K562 (cell line): Measurements from ENCODE around the gene VIPR2. TPM values are rescaled to one million over a fixed set of nuclear protein-coding genes. Genes with fewer than 3 reads are reported as not detected.

ENCODE experiments used
- HEY1 ChIP-seq: fragments of 250-450 bp; sonication (Bioruptor Pico); IDR thresholded peaks from 2 replicates; pipeline ENCODE4 v1.5.0; 2020; ENCODE audit warnings: mild to moderate bottlenecking, moderate library complexity, borderline replicate concordance
- MTF1 ChIP-seq: fragments of 250-450 bp; sonication (Bioruptor Pico); IDR thresholded peaks from 2 replicates; pipeline ENCODE4 v1.9.0; 2021; ENCODE audit warnings: moderate library complexity, mild to moderate bottlenecking, inconsistent platforms, borderline replicate concordance
- POLR2G ChIP-seq: fragments of 200-400 bp; formaldehyde crosslinking; IDR thresholded peaks from 2 replicates; pipeline ENCODE4 v1.6.1; 2017; ENCODE audit warnings: low read depth, mild to moderate bottlenecking, antibody characterized with exemption, low read length, moderate library complexity
- PYGO2 ChIP-seq: fragments of 450-650 bp; IDR thresholded peaks from 2 replicates; pipeline ENCODE4 v1.6.1; 2016; ENCODE audit warnings: mild to moderate bottlenecking, missing genetic modification characterization, moderate library complexity, missing compliant biosample characterization
- SMARCE1 ChIP-seq: fragments of 450-650 bp; IDR thresholded peaks from 2 replicates; pipeline ENCODE4 v1.7.1; 2016; ENCODE audit warnings: mild to moderate bottlenecking
- ZEB2 ChIP-seq: fragments of 450-650 bp; IDR thresholded peaks from 2 replicates; pipeline ENCODE4 v1.6.1; 2016
- ZNF133 ChIP-seq: fragments of 250-450 bp; sonication (Bioruptor Pico); IDR thresholded peaks from 2 replicates; pipeline ENCODE4 v1.4.0; 2020; ENCODE audit warnings: mild to moderate bottlenecking
- ZNF347 ChIP-seq: fragments of 450-650 bp; formaldehyde crosslinking; IDR thresholded peaks from 2 replicates; pipeline ENCODE4 v1.4.0; 2020; ENCODE audit warnings: low read depth, mild to moderate bottlenecking, moderate library complexity
- ZNF436 ChIP-seq: fragments of 250-450, 450-650 bp; sonication (Bioruptor Pico); formaldehyde crosslinking; IDR thresholded peaks from 2 replicates; pipeline ENCODE4 v1.7.0; 2020; ENCODE audit warnings: mild to moderate bottlenecking
- ZNF699 ChIP-seq: fragments of 250-450 bp; sonication (Bioruptor Pico); IDR thresholded peaks from 2 replicates; pipeline ENCODE4 v1.8.0; 2021; ENCODE audit warnings: mild to moderate bottlenecking, moderate library complexity; ENCODE audit not compliant: insufficient replicate concordance
- polyA plus RNA-seq, 8 experiments: library from polyadenylated mRNA; depleted of rRNA in 4 of 8; stranded (reverse) in 5 of 8; unstranded in 3 of 8; fragments of >200 nt; fragmentation: Nextera tagmentation in 2 of 8; fragmentation: Illumina TruSeq in 1 of 8; extraction: Ambion mirVana in 2 of 8; extraction: Trizol in 1 of 8; gene quantifications; 2 replicates each; pipeline versions ENCODE4 v1.2.1 to v1.2.3, GENCODE V29; 2011 to 2014; ENCODE audit warnings: inconsistent platforms in 1 of 8, missing spikeins in 1 of 8
- total RNA-seq, 7 experiments: library from RNA; depleted of rRNA in 6 of 7; stranded (reverse); fragments of >200 nt in 6 of 7; fragmentation: Illumina TruSeq in 2 of 7; extraction: Trizol in 2 of 7; gene quantifications; 2 replicates each; pipeline versions ENCODE4 v1.2.1 to v1.2.3, GENCODE V29; 2011 to 2021; ENCODE audit warnings: low replicate concordance in 1 of 7
- TF ChIP-seq, protein P1 (sequence below), 3 experiments: fragments of 200-800 bp in 1 of 3; fragments of 250-450 bp in 1 of 3; fragments of 450-650 bp in 1 of 3; sonication (Bioruptor Pico) in 1 of 3; sonication (Bioruptor generic) in 1 of 3; formaldehyde crosslinking in 1 of 3; IDR thresholded peaks; 2 replicates each; pipeline versions ENCODE4 v1.6.1 to v1.8.0; 2016 to 2022; ENCODE audit warnings: mild to moderate bottlenecking in 2 of 3, missing genetic modification characterization in 2 of 3, missing compliant biosample characterization in 1 of 3, moderate library complexity in 1 of 3
- TF ChIP-seq, protein P2 (sequence below), 2 experiments: fragments of 450-650 bp in 1 of 2; sonication (generic) in 1 of 2; formaldehyde crosslinking in 1 of 2; IDR thresholded peaks; 2 replicates each; pipeline versions ENCODE4 v1.7.1 to v1.9.0; 2016 to 2022; ENCODE audit warnings: inconsistent platforms in 1 of 2, mild to moderate bottlenecking in 1 of 2, missing genetic modification reagents in 1 of 2
- TF ChIP-seq, protein P3 (sequence below): sonication (generic); formaldehyde crosslinking; IDR thresholded peaks from 2 replicates; pipeline ENCODE4 v1.8.1; 2023; ENCODE audit warnings: mild to moderate bottlenecking, missing genetic modification reagents, moderate library complexity

VIPR2 gene
- total and polyA plus RNA-seq, 9 of the 15 experiments (the other 6 are each of a cell fraction or from before 2014, with no cell fraction given), result 0.04 TPM; not detected in 8

DNA sequence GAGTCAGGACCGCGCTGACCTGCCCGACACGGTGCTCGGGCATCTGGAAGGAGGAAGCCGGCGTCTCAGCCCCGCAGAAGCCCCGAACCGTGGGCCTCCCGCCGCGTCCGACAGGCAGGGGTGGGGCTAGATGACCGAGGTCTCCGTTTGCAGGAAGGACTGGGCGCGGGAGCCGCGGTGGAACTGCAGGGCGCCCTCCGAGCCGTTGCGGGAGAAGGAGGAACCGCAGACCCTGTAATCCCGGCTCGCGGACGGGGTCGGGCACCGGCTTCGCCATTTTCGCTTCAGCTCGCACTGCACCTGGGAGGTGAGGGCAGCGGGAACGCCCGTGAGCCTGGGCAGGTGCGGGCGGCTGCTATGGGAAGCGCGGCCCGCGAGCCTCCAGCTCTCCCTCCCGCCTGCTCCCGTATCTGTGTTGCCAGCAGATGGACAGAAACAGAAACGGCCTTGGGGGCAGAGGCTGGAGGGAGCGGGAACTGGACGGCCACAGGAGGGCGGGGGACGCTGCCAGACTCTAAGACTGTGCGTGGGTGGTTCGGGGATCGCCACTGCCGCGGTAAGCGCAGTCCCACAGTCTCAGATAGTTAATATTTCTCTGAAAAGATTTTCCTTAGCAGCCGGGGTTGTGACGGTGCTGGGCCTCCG, 114.1 kb downstream of the VIPR2 start (continued):
- TF ChIP-seq, protein P1, sequence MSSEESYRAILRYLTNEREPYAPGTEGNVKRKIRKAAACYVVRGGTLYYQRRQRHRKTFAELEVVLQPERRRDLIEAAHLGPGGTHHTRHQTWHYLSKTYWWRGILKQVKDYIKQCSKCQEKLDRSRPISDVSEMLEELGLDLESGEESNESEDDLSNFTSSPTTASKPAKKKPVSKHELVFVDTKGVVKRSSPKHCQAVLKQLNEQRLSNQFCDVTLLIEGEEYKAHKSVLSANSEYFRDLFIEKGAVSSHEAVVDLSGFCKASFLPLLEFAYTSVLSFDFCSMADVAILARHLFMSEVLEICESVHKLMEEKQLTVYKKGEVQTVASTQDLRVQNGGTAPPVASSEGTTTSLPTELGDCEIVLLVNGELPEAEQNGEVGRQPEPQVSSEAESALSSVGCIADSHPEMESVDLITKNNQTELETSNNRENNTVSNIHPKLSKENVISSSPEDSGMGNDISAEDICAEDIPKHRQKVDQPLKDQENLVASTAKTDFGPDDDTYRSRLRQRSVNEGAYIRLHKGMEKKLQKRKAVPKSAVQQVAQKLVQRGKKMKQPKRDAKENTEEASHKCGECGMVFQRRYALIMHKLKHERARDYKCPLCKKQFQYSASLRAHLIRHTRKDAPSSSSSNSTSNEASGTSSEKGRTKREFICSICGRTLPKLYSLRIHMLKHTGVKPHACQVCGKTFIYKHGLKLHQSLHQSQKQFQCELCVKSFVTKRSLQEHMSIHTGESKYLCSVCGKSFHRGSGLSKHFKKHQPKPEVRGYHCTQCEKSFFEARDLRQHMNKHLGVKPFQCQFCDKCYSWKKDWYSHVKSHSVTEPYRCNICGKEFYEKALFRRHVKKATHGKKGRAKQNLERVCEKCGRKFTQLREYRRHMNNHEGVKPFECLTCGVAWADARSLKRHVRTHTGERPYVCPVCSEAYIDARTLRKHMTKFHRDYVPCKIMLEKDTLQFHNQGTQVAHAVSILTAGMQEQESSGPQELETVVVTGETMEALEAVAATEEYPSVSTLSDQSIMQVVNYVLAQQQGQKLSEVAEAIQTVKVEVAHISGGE (CRISPR knock-in tag; IDR thresholded peaks at IDR 0.05), result peak in 1 of 3 experiments; percentile 37; a peak in 1 of 6 replicates
- TF ChIP-seq MTF1 (CRISPR knock-in tag) (no peak), ZNF699 (no peak), ZNF133 (CRISPR knock-in tag) (no peak), SMARCE1 (peak; percentile 64; the same call in 1 of the 2 replicates), HEY1 (CRISPR knock-in tag) (no peak), ZNF436 (no peak), POLR2G (peak; percentile 90), ZEB2 (peak; percentile 80; the same call in 1 of the 2 replicates), ZNF347 (CRISPR knock-in tag) (no peak), PYGO2 (tag) (no peak)
- TF ChIP-seq, protein P2, sequence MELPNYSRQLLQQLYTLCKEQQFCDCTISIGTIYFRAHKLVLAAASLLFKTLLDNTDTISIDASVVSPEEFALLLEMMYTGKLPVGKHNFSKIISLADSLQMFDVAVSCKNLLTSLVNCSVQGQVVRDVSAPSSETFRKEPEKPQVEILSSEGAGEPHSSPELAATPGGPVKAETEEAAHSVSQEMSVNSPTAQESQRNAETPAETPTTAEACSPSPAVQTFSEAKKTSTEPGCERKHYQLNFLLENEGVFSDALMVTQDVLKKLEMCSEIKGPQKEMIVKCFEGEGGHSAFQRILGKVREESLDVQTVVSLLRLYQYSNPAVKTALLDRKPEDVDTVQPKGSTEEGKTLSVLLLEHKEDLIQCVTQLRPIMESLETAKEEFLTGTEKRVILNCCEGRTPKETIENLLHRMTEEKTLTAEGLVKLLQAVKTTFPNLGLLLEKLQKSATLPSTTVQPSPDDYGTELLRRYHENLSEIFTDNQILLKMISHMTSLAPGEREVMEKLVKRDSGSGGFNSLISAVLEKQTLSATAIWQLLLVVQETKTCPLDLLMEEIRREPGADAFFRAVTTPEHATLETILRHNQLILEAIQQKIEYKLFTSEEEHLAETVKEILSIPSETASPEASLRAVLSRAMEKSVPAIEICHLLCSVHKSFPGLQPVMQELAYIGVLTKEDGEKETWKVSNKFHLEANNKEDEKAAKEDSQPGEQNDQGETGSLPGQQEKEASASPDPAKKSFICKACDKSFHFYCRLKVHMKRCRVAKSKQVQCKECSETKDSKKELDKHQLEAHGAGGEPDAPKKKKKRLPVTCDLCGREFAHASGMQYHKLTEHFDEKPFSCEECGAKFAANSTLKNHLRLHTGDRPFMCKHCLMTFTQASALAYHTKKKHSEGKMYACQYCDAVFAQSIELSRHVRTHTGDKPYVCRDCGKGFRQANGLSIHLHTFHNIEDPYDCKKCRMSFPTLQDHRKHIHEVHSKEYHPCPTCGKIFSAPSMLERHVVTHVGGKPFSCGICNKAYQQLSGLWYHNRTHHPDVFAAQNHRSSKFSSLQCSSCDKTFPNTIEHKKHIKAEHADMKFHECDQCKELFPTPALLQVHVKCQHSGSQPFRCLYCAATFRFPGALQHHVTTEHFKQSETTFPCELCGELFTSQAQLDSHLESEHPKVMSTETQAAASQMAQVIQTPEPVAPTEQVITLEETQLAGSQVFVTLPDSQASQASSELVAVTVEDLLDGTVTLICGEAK (IDR thresholded peaks at IDR 0.05), result no peak
- TF ChIP-seq, protein P2 (CRISPR knock-in tag; IDR thresholded peaks at IDR 0.05), result no peak
- TF ChIP-seq, protein P3, sequence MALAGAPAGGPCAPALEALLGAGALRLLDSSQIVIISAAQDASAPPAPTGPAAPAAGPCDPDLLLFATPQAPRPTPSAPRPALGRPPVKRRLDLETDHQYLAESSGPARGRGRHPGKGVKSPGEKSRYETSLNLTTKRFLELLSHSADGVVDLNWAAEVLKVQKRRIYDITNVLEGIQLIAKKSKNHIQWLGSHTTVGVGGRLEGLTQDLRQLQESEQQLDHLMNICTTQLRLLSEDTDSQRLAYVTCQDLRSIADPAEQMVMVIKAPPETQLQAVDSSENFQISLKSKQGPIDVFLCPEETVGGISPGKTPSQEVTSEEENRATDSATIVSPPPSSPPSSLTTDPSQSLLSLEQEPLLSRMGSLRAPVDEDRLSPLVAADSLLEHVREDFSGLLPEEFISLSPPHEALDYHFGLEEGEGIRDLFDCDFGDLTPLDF (CRISPR knock-in tag), result peak; percentile 84; the same call in 1 of the 2 replicates
